Small intestine (tissue), 7 donors: Measurements from ENCODE around the gene ZNF609. TPM values are rescaled to one million over a fixed set of nuclear protein-coding genes. Genes with fewer than 3 reads are reported as not detected.
"Not testable (repeated sequence)": the region's sequence is repeated elsewhere in the genome, so short reads cannot be mapped to it uniquely, and the experiment has no call there.

Source experiments
- DNase-seq, 2 donors: peaks; one replicate each; pipeline versions ENCODE4 v3.0.0 to v3.0.0-alpha.2; 2013
- FAIRE-seq: peaks from 2 replicates; lab custom pipeline; 2012; peaks lifted over from hg19 to GRCh38; lab: Jason Lieb, UNC
- H3K27ac ChIP-seq, 3 donors: one replicate each; pipeline ENCODE4 v1.5.1; 2013; ENCODE audit warnings: low read length in 2 of 3, mild to moderate bottlenecking in 2 of 3, control low read depth in 1 of 3, inconsistent platforms in 1 of 3, low read depth in 1 of 3, moderate library complexity in 1 of 3
- H3K27me3 ChIP-seq, 3 donors: one replicate each; pipeline ENCODE4 v1.6.1; 2013; ENCODE audit warnings: low read length in 3 of 3, inconsistent platforms in 1 of 3; ENCODE audit not compliant: control insufficient read depth in 3 of 3, insufficient read depth in 3 of 3
- H3K36me3 ChIP-seq, 3 donors: one replicate each; pipeline ENCODE4 v1.6.1; 2013; ENCODE audit warnings: low read length in 3 of 3, inconsistent platforms in 1 of 3, low read depth in 1 of 3, mild to moderate bottlenecking in 1 of 3, moderate library complexity in 1 of 3; ENCODE audit not compliant: control insufficient read depth in 3 of 3, insufficient read depth in 2 of 3
- H3K4me1 ChIP-seq, 3 donors: one replicate each; pipeline ENCODE4 v1.6.1; 2013; ENCODE audit warnings: low read length in 2 of 3, inconsistent platforms in 1 of 3, low read depth in 1 of 3, mild to moderate bottlenecking in 1 of 3, moderate library complexity in 1 of 3; ENCODE audit not compliant: control insufficient read depth in 3 of 3, insufficient read depth in 2 of 3
- H3K4me3 ChIP-seq, 3 donors: one replicate each; pipeline ENCODE4 v1.5.1; 2013; ENCODE audit warnings: low read length in 3 of 3, control low read depth in 1 of 3, inconsistent platforms in 1 of 3, low read depth in 1 of 3, mild to moderate bottlenecking in 1 of 3, moderate library complexity in 1 of 3
- H3K9me3 ChIP-seq, 2 donors: one replicate each; pipeline ENCODE4 v1.6.1; 2013; ENCODE audit warnings: low read depth in 1 of 2, low read length in 1 of 2; ENCODE audit not compliant: control insufficient read depth in 2 of 2, insufficient read depth in 1 of 2
- WGBS, 3 donors: extraction: QIAGEN DNeasy Blood & Tissue Kit; methylation state at CpG; one replicate each; pipeline ENCODE4 v1.1.7; 2013; 5-methylcytosine and 5-hydroxymethylcytosine counted together
- polyA plus RNA-seq, 4 donors: library from polyadenylated mRNA; stranded (reverse) in 3 of 4; unstranded in 1 of 4; fragments of 200-250 nt in 3 of 4; fragments of 120-200 nt in 1 of 4; gene quantifications; one replicate each; pipeline versions ENCODE4 v1.2.1 to v1.2.3, GENCODE V29; 2013
- donor health status: healthy with polysubstance abuse.
- donor health status: control.
- donor health status: control.
- donor health status: Bipolar disorder and iron deficiency.
- donor health status: healthy.

Gene ZNF609
- polyA plus RNA-seq, 4 donors: 6.8 to 22.5 (median 8.4) TPM

DNA sequence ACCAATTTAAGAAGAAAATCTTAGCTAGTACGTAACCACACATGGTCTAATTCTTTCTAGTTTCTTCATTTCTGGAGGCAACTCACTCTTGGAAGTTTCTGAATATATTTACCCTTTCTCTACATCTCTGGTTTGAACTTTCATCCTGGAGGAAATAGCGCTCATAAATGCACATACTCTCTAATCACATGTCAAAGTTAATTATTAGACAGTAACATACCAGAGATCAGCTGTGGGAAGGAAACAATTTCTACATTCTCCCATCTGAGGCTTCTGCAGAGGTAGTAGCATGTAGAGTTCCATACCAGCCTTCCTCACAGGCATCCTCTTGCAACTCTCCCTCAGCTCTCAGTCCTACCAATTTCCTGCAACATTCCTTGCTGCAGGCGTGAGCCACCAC, 182.5 kb downstream of the ZNF609 start:
- FAIRE-seq: no peak
- H3K4me1 ChIP-seq: peaks cover 18 to 55% (median 23%) of the 10 kb centered on the region in 3 donors
- 18 to 67% (median 44%) methylated on average over 3 of the region's 3 CpGs for WGBS, 3 donors
- peaks cover 0 to 5% (median 0%) of the 10 kb centered on the region in 3 donors for H3K36me3 ChIP-seq
- peak overlapping the region; percentile 18 to 78 (median 54) for H3K27ac ChIP-seq
- no peaks in the 10 kb centered on the region for H3K27me3 ChIP-seq
- no peaks in the 10 kb centered on the region for H3K9me3 ChIP-seq
- H3K4me3 ChIP-seq: no peak overlapping the region
- DNase-seq: peak; percentile 88

DNA sequence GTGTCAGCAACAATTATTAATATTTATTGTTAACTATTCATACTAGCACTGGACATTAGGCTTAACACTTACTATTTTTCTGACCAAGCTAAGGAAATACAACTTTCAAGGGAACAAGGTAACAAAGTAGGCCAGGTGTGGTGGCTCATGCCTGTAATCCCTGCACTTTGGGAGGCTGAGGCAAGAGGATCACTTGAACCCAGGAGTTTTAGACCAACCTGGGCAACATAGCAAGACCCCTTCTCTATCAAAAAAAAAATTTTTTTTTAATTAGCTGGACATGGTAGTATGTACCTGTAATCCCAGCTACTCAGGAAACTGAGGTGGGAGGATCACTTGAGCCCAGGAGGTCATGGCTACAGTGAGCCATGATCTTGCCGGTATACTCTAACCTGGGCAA, 183.3 kb downstream of the ZNF609 start:
- peaks cover 18 to 55% (median 21%) of the 10 kb centered on the region in 3 donors for H3K4me1 ChIP-seq
- H3K27ac ChIP-seq: peak overlapping the region; percentile 38 to 78 (median 54)
- H3K27me3 ChIP-seq: no peaks in the 10 kb centered on the region
- WGBS, 3 donors: 93 to 100% (median 96%) methylated on average over 1 of the region's 1 CpG
- no peak overlapping the region for H3K4me3 ChIP-seq
- no peaks in the 10 kb centered on the region for H3K9me3 ChIP-seq
- FAIRE-seq (no peak), DNase-seq (no peak)
- peaks cover 0 to 2% (median 0%) of the 10 kb centered on the region in 3 donors for H3K36me3 ChIP-seq

DNA sequence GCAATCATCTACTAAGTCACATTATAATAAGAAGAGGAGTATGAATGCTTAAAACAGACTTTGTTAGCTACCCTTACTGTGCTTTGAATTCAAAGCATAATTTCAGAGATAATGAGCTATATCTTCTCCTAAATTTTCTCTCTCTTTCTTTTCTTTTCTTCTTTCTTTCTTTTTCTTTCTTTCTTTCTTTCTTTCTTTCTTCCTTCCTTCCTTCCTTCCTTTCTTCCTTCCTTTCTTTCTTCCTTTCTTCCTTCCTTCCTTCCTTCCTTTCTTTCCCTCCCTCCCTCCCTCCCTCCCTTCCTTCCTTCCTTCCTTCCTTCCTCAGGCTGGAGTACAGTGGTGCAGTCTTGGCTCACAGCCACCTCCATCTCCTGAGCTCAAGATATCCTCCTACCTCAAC, 184.4 kb downstream of the ZNF609 start:
- FAIRE-seq, H3K36me3 ChIP-seq, H3K27me3 ChIP-seq, DNase-seq, H3K27ac ChIP-seq, H3K4me3 ChIP-seq, H3K9me3 ChIP-seq: not testable (repeated sequence)
- peaks cover 7 to 43% (median 18%) of the 10 kb centered on the region in 3 donors for H3K4me1 ChIP-seq

DNA sequence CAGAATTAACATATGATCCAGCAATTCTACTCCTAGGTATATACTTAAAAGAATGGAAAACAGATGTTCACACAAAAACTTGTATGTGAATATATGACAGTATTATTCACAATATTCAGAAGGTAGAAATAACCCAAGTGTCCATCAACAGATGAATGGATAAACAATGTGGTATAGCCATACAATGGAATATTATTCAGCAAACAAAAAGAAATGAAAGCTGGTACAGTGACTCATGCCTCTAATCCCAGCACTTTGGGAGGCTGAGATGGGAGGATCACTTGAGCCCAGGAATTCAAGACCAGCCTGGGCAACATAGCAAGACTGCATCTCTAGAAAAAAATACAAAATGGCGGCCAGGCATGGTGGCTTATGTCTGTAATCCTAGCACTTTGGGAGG, 185.6 kb downstream of the ZNF609 start:
- 95 to 100% (median 96%) methylated on average over 1 of the region's 1 CpG for WGBS, 3 donors
- Histone ChIP-seq H3K4me1 (peaks cover 0 to 37% (median 11%) of the 10 kb centered on the region in 3 donors), H3K4me3 (no peak overlapping the region), H3K27me3 (no peaks in the 10 kb centered on the region), H3K9me3 (no peaks in the 10 kb centered on the region), H3K36me3 (no peaks in the 10 kb centered on the region), H3K27ac (no peak overlapping the region)
- DNase-seq: no peak
- no peak for FAIRE-seq

DNA sequence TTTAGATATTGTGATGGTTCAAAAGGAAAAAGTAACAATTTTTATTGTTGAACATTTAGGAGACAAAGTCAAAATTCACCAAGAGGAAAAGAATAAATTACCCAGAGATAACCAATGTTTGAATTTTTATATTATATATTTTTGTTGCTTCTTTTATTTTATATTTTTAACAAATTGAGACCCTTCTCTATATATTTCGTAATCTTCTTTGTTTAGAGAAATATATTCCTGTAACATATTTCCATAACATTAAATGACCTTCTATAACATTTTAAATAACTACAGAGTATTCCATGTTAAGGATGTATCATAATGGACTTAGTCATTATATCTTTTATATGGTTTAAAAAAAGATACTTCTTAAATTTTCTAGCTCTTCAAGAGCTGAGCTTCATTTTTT, 187.0 kb downstream of the ZNF609 start:
- 96 to 100% (median 100%) methylated on average over 1 of the region's 1 CpG for WGBS, 3 donors
- peak; percentile 23 for FAIRE-seq
- no peak overlapping the region for H3K4me3 ChIP-seq

DNA sequence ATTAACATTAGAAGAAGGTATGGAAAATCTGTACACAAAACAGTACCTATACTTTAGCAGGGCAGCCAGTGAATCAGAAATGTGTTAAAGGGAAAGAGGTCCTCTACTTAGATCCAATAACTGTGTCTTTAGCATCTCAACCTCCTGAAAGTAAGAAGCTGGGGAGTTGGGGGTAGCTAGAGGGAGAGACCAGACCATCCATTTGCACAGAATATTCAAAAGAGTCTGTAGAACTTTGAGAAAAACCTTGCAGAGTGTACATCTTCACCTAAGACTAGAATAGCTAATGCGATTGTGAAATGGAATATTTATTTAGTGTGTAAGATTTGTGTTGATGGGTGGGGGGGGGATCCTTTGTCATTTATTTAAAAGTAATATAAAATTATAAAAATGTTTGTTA, 190.2 kb downstream of the ZNF609 start:
- FAIRE-seq (no peak), DNase-seq (no peak)
- Histone ChIP-seq H3K9me3 (no peaks in the 10 kb centered on the region), H3K27me3 (no peaks in the 10 kb centered on the region), H3K4me1 (peaks cover 0 to 27% (median 2%) of the 10 kb centered on the region in 3 donors), H3K27ac (no peak overlapping the region), H3K36me3 (no peaks in the 10 kb centered on the region), H3K4me3 (no peak overlapping the region)
- 88 to 96% (median 95%) methylated on average over 1 of the region's 1 CpG for WGBS, 3 donors

More for the DNA sequence above, 187.0 kb downstream of the ZNF609 start:
- Histone ChIP-seq H3K9me3 (no peaks in the 10 kb centered on the region), H3K27me3 (no peaks in the 10 kb centered on the region), H3K36me3 (no peaks in the 10 kb centered on the region), H3K27ac (peak overlapping the region in 1 of 3 donors; percentile 63), H3K4me1 (peaks cover 0 to 43% (median 9%) of the 10 kb centered on the region in 3 donors)
- DNase-seq: no peak

DNA sequence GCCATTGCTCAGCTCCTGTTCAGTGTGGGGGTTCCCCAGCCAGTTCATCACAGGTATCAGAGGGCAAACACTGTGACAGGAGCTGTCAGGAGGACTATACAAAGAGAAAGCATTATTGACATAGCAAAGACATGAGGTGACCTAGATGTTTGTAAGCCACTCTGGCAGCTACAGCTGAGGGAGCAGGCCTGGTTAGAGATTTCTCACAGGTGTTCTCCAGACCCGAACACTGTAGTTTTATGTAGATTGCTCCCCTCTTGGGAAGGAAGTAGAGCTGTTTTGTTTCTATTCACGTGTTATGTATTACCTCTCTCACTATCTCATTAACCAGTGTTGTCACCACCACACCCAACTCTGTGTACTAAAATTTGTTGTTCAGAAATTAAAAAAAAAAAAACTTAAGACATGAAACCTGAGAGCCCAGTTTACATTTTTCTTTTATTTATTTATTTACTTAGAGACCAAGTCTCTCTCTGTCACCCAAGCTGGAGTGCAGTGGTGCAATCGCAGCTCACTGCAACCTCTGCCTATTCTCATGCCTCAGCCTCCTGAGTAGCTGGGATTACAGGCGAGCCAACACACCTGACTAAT, 191.3 kb downstream of the ZNF609 start:
- peak overlapping the region; percentile 58 to 79 (median 58) for H3K27ac ChIP-seq
- H3K9me3 ChIP-seq: no peaks in the 10 kb centered on the region
- FAIRE-seq (no peak), DNase-seq (peak; percentile 77 to 84)
- H3K27me3 ChIP-seq: no peaks in the 10 kb centered on the region
- H3K4me1 ChIP-seq: peaks cover 0 to 27% (median 2%) of the 10 kb centered on the region in 3 donors
- no peak overlapping the region for H3K4me3 ChIP-seq
- no peaks in the 10 kb centered on the region for H3K36me3 ChIP-seq
- WGBS, 3 donors: 29 to 46% (median 35%) methylated on average over 4 of the region's 4 CpGs

DNA sequence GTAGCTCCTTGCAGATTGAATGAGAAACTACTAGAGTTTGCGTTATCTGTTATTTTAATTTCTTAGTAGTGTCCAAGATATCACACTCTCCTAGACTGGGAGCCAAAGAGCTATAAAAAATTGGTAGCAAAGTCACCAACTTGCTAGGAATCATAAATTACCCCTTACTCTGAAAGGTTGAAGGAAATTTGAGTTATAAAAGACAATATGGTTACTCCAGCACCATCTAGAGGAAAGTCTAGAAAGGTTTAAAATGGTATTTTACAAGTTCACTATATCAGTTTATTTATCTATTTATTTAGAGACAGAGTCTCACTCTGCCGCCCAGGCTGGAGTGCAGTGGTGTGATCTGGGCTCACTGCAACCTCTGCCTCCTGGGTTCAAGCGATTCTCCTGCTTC, 193.4 kb downstream of the ZNF609 start:
- Histone ChIP-seq H3K4me1 (peaks cover 0 to 22% (median 2%) of the 10 kb centered on the region in 3 donors), H3K4me3 (no peak overlapping the region), H3K36me3 (peaks cover 0 to 3% (median 0%) of the 10 kb centered on the region in 3 donors), H3K27ac (no peak overlapping the region), H3K9me3 (no peaks in the 10 kb centered on the region), H3K27me3 (no peaks in the 10 kb centered on the region)
- 36 to 53% (median 47%) methylated on average over 3 of the region's 3 CpGs for WGBS, 3 donors
- FAIRE-seq (no peak), DNase-seq (peak in 1 of 2 donors; percentile 27)
